DOHH2 (cell line): ENCODE measurements around the gene NUP62.

ENCODE experiments used
- CTCF ChIP-seq: fragments of 200-600 bp; sonication (generic); IDR thresholded peaks from one replicate; pipeline ENCODE4 v1.5.1; 2014; ENCODE audit warnings: antibody characterized with exemption, mild to moderate bottlenecking, low read depth, low read length; ENCODE audit not compliant: poor library complexity, severe bottlenecking
- EZH2phosphoT487 ChIP-seq: fragments of 200-600 bp; sonication (generic); IDR thresholded peaks from 2 replicates; pipeline ENCODE4 v1.6.1; 2017; ENCODE audit warnings: borderline replicate concordance, mild to moderate bottlenecking, antibody characterized with exemption, low read length, moderate library complexity, mixed read lengths

GRCh38 chr19:49913720-49914119, 15.6 kb downstream of the NUP62 start:
- TF ChIP-seq CTCF (no peak), EZH2phosphoT487 (no peak)
